ENCODE results near the gene PCDHB1. TPM values are rescaled to one million over a fixed set of nuclear protein-coding genes. Genes with fewer than 3 reads are reported as not detected.

PCDHB1 gene
- total RNA-seq, 1 experiment from 2014 or later: not detected

DNA sequence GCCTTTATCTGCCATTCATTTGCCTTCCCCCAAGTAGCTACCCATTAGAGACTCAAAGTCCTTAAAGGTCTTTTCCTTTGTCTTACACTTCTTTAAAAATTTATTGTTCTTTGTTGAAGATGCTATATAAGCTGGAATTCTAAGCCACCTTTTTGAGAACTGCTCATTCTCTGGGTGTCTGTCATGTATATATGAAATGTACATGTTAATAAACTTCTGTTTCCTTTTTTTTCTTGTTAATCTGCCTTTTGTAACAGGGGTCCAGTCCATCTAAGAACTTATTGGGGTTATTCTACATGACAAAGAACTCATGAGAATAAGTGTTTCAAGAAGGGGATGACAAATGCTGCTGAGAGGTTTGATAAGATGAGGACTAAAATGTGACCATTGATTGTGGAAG, 43.4 kb upstream of the PCDHB1 start:
- Histone ChIP-seq H3K9me3 (ENCODE audit: control insufficient read depth in 1 of 2, insufficient read depth in 1 of 2, low read depth in 1 of 2, low read length in 2 of 2) (no peaks in the 10 kb centered on the region), H3K27ac (ENCODE audit: low read depth, low read length) (no peak overlapping the region), H3K9me2 (ENCODE audit: insufficient read depth) (no peaks in the 10 kb centered on the region), H3K4me1 (ENCODE audit: control insufficient read depth in 1 of 2, insufficient read depth in 2 of 2, low read length in 2 of 2) (peaks cover 22 to 24% of the 10 kb centered on the region in 2 experiments), H3K36me3 (ENCODE audit: control insufficient read depth in 1 of 2, insufficient read depth in 2 of 2, low read length in 2 of 2) (no peaks in the 10 kb centered on the region), H3K4me3 (replicated peaks in 1 of 2; ENCODE audit: low read depth in 1 of 2, low read length in 2 of 2) (no peak overlapping the region), H2AFZ (ENCODE audit: low read depth, low read length, poor library complexity, severe bottlenecking) (no peak overlapping the region), H3K4me2 (ENCODE audit: low read length) (no peak overlapping the region), H3K27me3 (ENCODE audit: insufficient read depth, low read length) (no peaks in the 10 kb centered on the region), H3K9ac (ENCODE audit: low read length) (no peak overlapping the region), H3K79me2 (ENCODE audit: insufficient read depth, low read length) (no peaks in the 10 kb centered on the region), H4K20me1 (ENCODE audit: insufficient read depth) (no peaks in the 10 kb centered on the region)
- intact Hi-C loops (cut with micrococcal nuclease): loop anchor here (10.0 kb wide), 1 partner anchor 283 kb away; no protein-coding TSS in a partner anchor
- ChIA-PET CTCF (no interaction called here), POLR2A (no interaction called here), RAD21 (ENCODE audit: low non-redundant PET in 1 of 2, low total read pairs in 2 of 2, uncharacterized antibody in 2 of 2, unreplicated experiment in 2 of 2) (interaction anchor here in 1 of 2 experiments (0.6 kb wide), 1 partner anchor 87 kb away, joined by 3 read pairs; no protein-coding TSS in a partner anchor)
- no TSS peak for BruUV-seq (replicated peaks)
- ATAC-seq: no peak
- DNase-seq (ENCODE audit: low read depth, low spot score): no peak
- no peak for TF ChIP-seq POLR2A (IDR thresholded peaks at IDR 0.05; ENCODE audit: borderline replicate concordance, extremely low read depth, insufficient read depth, insufficient read length)

DNA sequence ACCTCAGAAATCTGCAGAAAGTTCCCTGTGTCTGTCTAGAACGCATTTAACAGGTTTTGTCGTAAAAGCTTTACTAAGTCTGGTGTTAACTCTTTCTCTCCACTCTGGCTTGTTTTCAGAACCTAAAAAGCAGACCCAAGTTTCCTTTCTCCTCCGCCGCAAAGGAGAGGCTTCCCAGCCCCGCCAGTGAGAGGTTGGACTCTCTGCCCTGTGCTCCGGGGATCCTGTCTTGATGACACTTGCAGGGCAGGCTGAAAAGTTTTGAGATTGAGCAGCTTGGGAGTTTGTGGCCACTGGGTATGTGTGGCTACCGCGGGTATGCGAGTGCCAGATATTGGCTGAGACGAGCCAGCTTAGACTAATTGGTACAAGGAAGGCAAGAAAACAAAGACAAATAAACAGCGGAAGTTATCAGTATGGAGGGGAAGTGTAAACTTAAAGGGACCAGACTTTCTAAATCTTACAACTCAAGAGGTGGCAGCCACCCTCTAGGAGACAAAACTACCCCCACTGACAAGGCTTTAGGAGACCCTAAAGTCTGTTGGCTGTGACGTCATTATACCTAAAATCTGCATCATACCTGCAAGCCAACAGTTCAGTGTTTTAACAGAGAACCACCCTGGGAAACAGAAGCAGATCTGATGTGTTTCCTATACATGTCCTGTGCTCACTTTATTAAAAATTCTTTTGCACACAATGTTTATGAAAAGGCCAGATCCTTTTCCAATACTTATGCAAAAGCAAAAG, 41.0 kb upstream of the PCDHB1 start:
- no peaks in the 10 kb centered on the region for H3K79me2 ChIP-seq (ENCODE audit: insufficient read depth, low read length)
- H3K36me3 ChIP-seq (ENCODE audit: control insufficient read depth in 1 of 2, insufficient read depth in 2 of 2, low read length in 2 of 2): no peaks in the 10 kb centered on the region
- H3K9ac ChIP-seq (ENCODE audit: low read length): no peak overlapping the region
- TF ChIP-seq RAD21 (IDR thresholded peaks at IDR 0.05; ENCODE audit: low read depth): no peak
- TF ChIP-seq TCF7L2 (IDR thresholded peaks at IDR 0.05; ENCODE audit: borderline replicate concordance, extremely low read depth, insufficient read depth, insufficient read length): no peak
- TF ChIP-seq POLR2AphosphoS5 (IDR thresholded peaks at IDR 0.05; ENCODE audit: low read depth, low read length): no peak
- no peak for TF ChIP-seq CBX3 (IDR thresholded peaks at IDR 0.05; ENCODE audit: low read depth)
- no peak for TF ChIP-seq ZNF274 (IDR thresholded peaks at IDR 0.05; ENCODE audit: low read depth, low read length)
- TF ChIP-seq JUND (IDR thresholded peaks at IDR 0.05): no peak
- H2AFZ ChIP-seq (ENCODE audit: low read depth, low read length, poor library complexity, severe bottlenecking): no peak overlapping the region
- H3K9me3 ChIP-seq (ENCODE audit: control insufficient read depth in 1 of 2, insufficient read depth in 1 of 2, low read depth in 1 of 2, low read length in 2 of 2): no peaks in the 10 kb centered on the region
- no peaks in the 10 kb centered on the region for H3K9me2 ChIP-seq (ENCODE audit: insufficient read depth)
- DNase-seq (ENCODE audit: low read depth, low spot score): no peak
- H3K4me1 ChIP-seq (ENCODE audit: control insufficient read depth in 1 of 2, insufficient read depth in 2 of 2, low read length in 2 of 2): peaks cover 0 to under 1% of the 10 kb centered on the region in 2 experiments; a peak in 2 of 4 replicates
- intact Hi-C loops (cut with micrococcal nuclease): no loop called here
- no peak overlapping the region for H3K4me3 ChIP-seq (replicated peaks in 1 of 2; ENCODE audit: low read depth in 1 of 2, low read length in 2 of 2)
- H3K27me3 ChIP-seq (ENCODE audit: insufficient read depth, low read length): no peaks in the 10 kb centered on the region
- no peak overlapping the region for H3K4me2 ChIP-seq (ENCODE audit: low read length)
- RAD21 ChIA-PET (ENCODE audit: low non-redundant PET in 1 of 2, low total read pairs in 2 of 2, uncharacterized antibody in 2 of 2, unreplicated experiment in 2 of 2): no interaction called here
- BruUV-seq (replicated peaks): no TSS peak
- ATAC-seq: no peak
- no peaks in the 10 kb centered on the region for H4K20me1 ChIP-seq (ENCODE audit: insufficient read depth)
- POLR2A ChIA-PET: no interaction called here
- CTCF ChIA-PET: no interaction called here
- H3K27ac ChIP-seq (ENCODE audit: low read depth, low read length): no peak overlapping the region
